ENCODE measurements around the gene RFNG. TPM values are rescaled to one million over a fixed set of nuclear protein-coding genes. Genes with fewer than 3 reads are reported as not detected.

RFNG gene
- total RNA-seq, 1 experiment from 2014 or later = 52.0 TPM

Other genes with a start within 250 kb of the RFNG start
- not detected for gene GCGR, start 247.7 kb downstream of the RFNG start, total RNA-seq (2021; ENCODE audit: unreplicated experiment)
- 59.2 TPM for gene MCRIP1, start 218.5 kb downstream of the RFNG start, total RNA-seq (2021; ENCODE audit: unreplicated experiment)
- gene PPP1R27, start 216.8 kb downstream of the RFNG start, total RNA-seq (2021; ENCODE audit: unreplicated experiment) = not detected
- 1,043 TPM for gene P4HB, start 191.3 kb downstream of the RFNG start, total RNA-seq (2021; ENCODE audit: unreplicated experiment)
- 554 TPM for gene ARHGDIA, start 180.5 kb downstream of the RFNG start, total RNA-seq (2021; ENCODE audit: unreplicated experiment)
- 280 TPM for gene ALYREF, start 160.2 kb downstream of the RFNG start, total RNA-seq (2021; ENCODE audit: unreplicated experiment)
- gene ANAPC11, start 160.1 kb downstream of the RFNG start, total RNA-seq (2021; ENCODE audit: unreplicated experiment) = 208 TPM
- 1.2 TPM for gene NPB, start 149.6 kb downstream of the RFNG start, total RNA-seq (2021; ENCODE audit: unreplicated experiment)
- gene PCYT2, start 140.4 kb downstream of the RFNG start, total RNA-seq (2021; ENCODE audit: unreplicated experiment) = 51.5 TPM
- gene SIRT7, start 133.6 kb downstream of the RFNG start, total RNA-seq (2021; ENCODE audit: unreplicated experiment) = 62.6 TPM
- 46.8 TPM for gene MAFG, start 124.1 kb downstream of the RFNG start, total RNA-seq (2021; ENCODE audit: unreplicated experiment)
- gene PYCR1, start 114.5 kb downstream of the RFNG start, total RNA-seq (2021; ENCODE audit: unreplicated experiment) = 396 TPM
- not detected for gene MYADML2, start 104.6 kb downstream of the RFNG start, total RNA-seq (2021; ENCODE audit: unreplicated experiment)
- gene NOTUM, start 90.6 kb downstream of the RFNG start, total RNA-seq (2021; ENCODE audit: unreplicated experiment) = 12.5 TPM
- gene ASPSCR1, start 74.2 kb downstream of the RFNG start, total RNA-seq (2021; ENCODE audit: unreplicated experiment) = 51.0 TPM
- 184 TPM for gene CENPX, start 28.9 kb downstream of the RFNG start, total RNA-seq (2021; ENCODE audit: unreplicated experiment)
- 40.1 TPM for gene LRRC45, start 28.5 kb downstream of the RFNG start, total RNA-seq (2021; ENCODE audit: unreplicated experiment)
- gene RAC3, start 20.1 kb downstream of the RFNG start, total RNA-seq (2021; ENCODE audit: unreplicated experiment) = 120 TPM
- 306 TPM for gene DCXR, start 14.1 kb downstream of the RFNG start, total RNA-seq (2021; ENCODE audit: unreplicated experiment)
- 205 TPM for gene GPS1, start 87 bp upstream of the RFNG start, total RNA-seq (2021; ENCODE audit: unreplicated experiment)
- 176 TPM for gene DUS1L, start 14.0 kb upstream of the RFNG start, total RNA-seq (2021; ENCODE audit: unreplicated experiment)
- gene FASN, start 46.4 kb upstream of the RFNG start, total RNA-seq (2021; ENCODE audit: unreplicated experiment) = 754 TPM
- gene CCDC57, start 161.0 kb upstream of the RFNG start, total RNA-seq (2021; ENCODE audit: unreplicated experiment) = 143 TPM
- 445 TPM for gene SLC16A3, start 177.2 kb upstream of the RFNG start, total RNA-seq (2021; ENCODE audit: unreplicated experiment)
- 176 TPM for gene CSNK1D, start 221.9 kb upstream of the RFNG start, total RNA-seq (2021; ENCODE audit: unreplicated experiment)